GM23338 (cell line): ENCODE results near the gene KCTD10. TPM values are rescaled to one million over a fixed set of nuclear protein-coding genes. Genes with fewer than 3 reads are reported as not detected.

ENCODE experiments used
- ATAC-seq: fragments of 200-7000 bp; cut with Tn5 transposase; 3 replicates; pipeline ENCODE4 v1.9.1; 2020
- DNase-seq: peaks from one replicate; pipeline ENCODE4 v3.0.0-alpha.2; 2015; ENCODE audit warnings: low spot score
- H2AFZ ChIP-seq: fragments of 200-600 bp; sonication (generic); 2 replicates; pipeline ENCODE4 v1.8.0; 2016; ENCODE audit warnings: antibody characterized with exemption, mild to moderate bottlenecking, moderate library complexity
- H3F3A ChIP-seq: fragments of 200-600 bp; sonication (generic); replicated peaks from 2 replicates; pipeline ENCODE4 v1.8.0; 2017; ENCODE audit warnings: antibody characterized with exemption, mixed run types, low read depth
- H3K27ac ChIP-seq: fragments of 200-600 bp; sonication (generic); 2 replicates; pipeline ENCODE4 v1.6.1; 2016; ENCODE audit warnings: low read depth
- H3K27me3 ChIP-seq: fragments of 200-600 bp; sonication (generic); 2 replicates; pipeline ENCODE4 v1.8.0; 2016; ENCODE audit warnings: mild to moderate bottlenecking, mixed run types, moderate library complexity; ENCODE audit not compliant: insufficient read depth
- H3K36me3 ChIP-seq: fragments of 200-600 bp; sonication (generic); 2 replicates; pipeline ENCODE4 v1.8.0; 2016; ENCODE audit warnings: mild to moderate bottlenecking; ENCODE audit not compliant: insufficient read depth
- H3K4me1 ChIP-seq: fragments of 200-600 bp; sonication (generic); 2 replicates; pipeline ENCODE4 v1.8.0; 2016; ENCODE audit warnings: mild to moderate bottlenecking, moderate library complexity; ENCODE audit not compliant: insufficient read depth
- H3K4me2 ChIP-seq: fragments of 200-600 bp; sonication (generic); 2 replicates; pipeline ENCODE4 v1.7.1; 2017; ENCODE audit warnings: mixed run types
- H3K4me3 ChIP-seq: fragments of 200-600 bp; sonication (generic); 2 replicates; pipeline ENCODE4 v1.6.1; 2016; ENCODE audit warnings: mixed run types
- H3K79me2 ChIP-seq: fragments of 200-600 bp; sonication (generic); replicated peaks from 2 replicates; pipeline ENCODE4 v1.8.0; 2017; ENCODE audit warnings: mild to moderate bottlenecking; ENCODE audit not compliant: insufficient read depth
- H3K9me2 ChIP-seq: fragments of 200-600 bp; sonication (generic); 2 replicates; pipeline ENCODE4 v1.8.0; 2017; ENCODE audit not compliant: insufficient read depth
- H4K20me1 ChIP-seq: fragments of 200-600 bp; sonication (generic); replicated peaks from 2 replicates; pipeline ENCODE4 v1.8.0; 2017; ENCODE audit warnings: mild to moderate bottlenecking; ENCODE audit not compliant: insufficient read depth
- H3K27ac Mint-ChIP-seq: 2 replicates; pipeline ENCODE4 v1.8.0; 2020; ENCODE audit warnings: inconsistent platforms, mild to moderate bottlenecking, moderate library complexity, mixed read lengths
- H3K27me3 Mint-ChIP-seq: 3 replicates; pipeline ENCODE4 v1.8.0; 2022; ENCODE audit warnings: low read depth, mild to moderate bottlenecking, moderate library complexity, mixed read lengths, inconsistent platforms; ENCODE audit not compliant: insufficient read depth, poor library complexity
- H3K36me3 Mint-ChIP-seq: 3 replicates; pipeline ENCODE4 v1.8.0; 2021; ENCODE audit warnings: low read depth, mild to moderate bottlenecking, inconsistent platforms, moderate library complexity, mixed read lengths
- H3K4me1 Mint-ChIP-seq: 3 replicates; pipeline ENCODE4 v1.8.0; 2020; ENCODE audit warnings: mild to moderate bottlenecking, inconsistent platforms, mixed read lengths
- H3K4me3 Mint-ChIP-seq: 3 replicates; pipeline ENCODE4 v1.8.0; 2021; ENCODE audit warnings: moderate library complexity, mild to moderate bottlenecking, inconsistent platforms, mixed read lengths
- H3K9me3 Mint-ChIP-seq: 3 replicates; pipeline ENCODE4 v1.8.0; 2020; ENCODE audit warnings: moderate library complexity, mild to moderate bottlenecking, inconsistent platforms, mixed read lengths
- CREB1 ChIP-seq: fragments of 250-450 bp; sonication (Bioruptor Pico); IDR thresholded peaks from 2 replicates; pipeline ENCODE4 v1.5.0; 2020; ENCODE audit warnings: low read depth, mild to moderate bottlenecking, moderate library complexity
- EZH2phosphoT487 ChIP-seq: fragments of 200-600 bp; sonication (generic); IDR thresholded peaks from one replicate; pipeline ENCODE4 v1.8.1; 2018; ENCODE audit warnings: antibody characterized with exemption; ENCODE audit not compliant: unreplicated experiment
- JUNB ChIP-seq: IDR thresholded peaks from one replicate; pipeline ENCODE4 v1.6.1; 2016; ENCODE audit warnings: antibody characterized with exemption; ENCODE audit not compliant: unreplicated experiment
- NANOG ChIP-seq: IDR thresholded peaks from 2 replicates; pipeline ENCODE4 v1.6.1; 2016; ENCODE audit warnings: antibody characterized with exemption, borderline replicate concordance
- POLR2AphosphoS5 ChIP-seq: IDR thresholded peaks from 2 replicates; pipeline ENCODE4 v1.6.1; 2016; ENCODE audit warnings: antibody characterized with exemption, low read depth
- REST ChIP-seq: IDR thresholded peaks from one replicate; pipeline ENCODE4 v1.6.1; 2018; ENCODE audit warnings: antibody characterized with exemption; ENCODE audit not compliant: unreplicated experiment
- STAT1 ChIP-seq: IDR thresholded peaks from one replicate; pipeline ENCODE4 v1.6.1; 2016; ENCODE audit warnings: antibody characterized with exemption; ENCODE audit not compliant: unreplicated experiment
- ZNF114 ChIP-seq: fragments of 250-450 bp; sonication (Bioruptor Pico); IDR thresholded peaks from 2 replicates; pipeline ENCODE4 v1.5.0; 2020; ENCODE audit warnings: mild to moderate bottlenecking, moderate library complexity
- ZNF331 ChIP-seq: fragments of 250-450 bp; sonication (Bioruptor Pico); IDR thresholded peaks from 2 replicates; pipeline ENCODE4 v1.5.0; 2020; ENCODE audit warnings: low read depth, mild to moderate bottlenecking, moderate library complexity
- ZNF462 ChIP-seq: fragments of 250-450 bp; sonication (Bioruptor Pico); IDR thresholded peaks from 2 replicates; pipeline ENCODE4 v1.5.0; 2020; ENCODE audit warnings: mild to moderate bottlenecking, moderate library complexity
- polyA plus RNA-seq: library from polyadenylated mRNA; unstranded; fragments of >200 nt; fragmentation: Nextera tagmentation; extraction: Ambion mirVana; gene quantifications from 2 replicates; pipeline ENCODE4 v1.2.1, GENCODE V29; 2016
- total RNA-seq: library from RNA; depleted of rRNA; stranded (reverse); fragments of >200 nt; shearing (Covaris generic); gene quantifications from 2 replicates; pipeline ENCODE4 v1.2.3, GENCODE V29; 2014

KCTD10 gene
- total and polyA plus RNA-seq, 2 experiments from 2014 or later, result 15.8 to 45.2 TPM

- Mint-ChIP-seq H3K27me3 (peaks cover 7% of the 10 kb centered on the region), H3K9me3 (no peaks in the 10 kb centered on the region), H3K4me3 (no peak overlapping the region), H3K27ac (peak overlapping the region; percentile 57), H3K36me3 (peaks cover 26% of the 10 kb centered on the region), H3K4me1 (peaks cover 43% of the 10 kb centered on the region)
- TF ChIP-seq POLR2AphosphoS5 (no peak), NANOG (no peak), REST (no peak), EZH2phosphoT487 (no peak), STAT1 (no peak), JUNB (no peak), ZNF114 (no peak), ZNF331 (no peak), CREB1 (CRISPR knock-in tag) (no peak), ZNF462 (CRISPR knock-in tag) (no peak)
- H3K4me1 ChIP-seq, result peaks cover 30% of the 10 kb centered on the region
- ATAC-seq (no peak), DNase-seq (no peak)
- H3K36me3 ChIP-seq, result no peaks in the 10 kb centered on the region; the same call in 1 of the 2 replicates
- peaks cover 47% of the 10 kb centered on the region for H4K20me1 ChIP-seq
- H3K9me2 ChIP-seq, result no peaks in the 10 kb centered on the region
- H3K27me3 ChIP-seq, result no peaks in the 10 kb centered on the region
- H3K79me2 ChIP-seq, result peaks cover 99% of the 10 kb centered on the region
- H3K4me3 ChIP-seq, result no peak overlapping the region
- H3K4me2 ChIP-seq, result 0 out of 2 replicates have a peak overlapping the region, but pooled peaks have one; percentile 26
- H3K27ac ChIP-seq, result no peak overlapping the region
- no peaks in the 10 kb centered on the region; the same call in 1 of the 2 replicates for H3F3A ChIP-seq
- no peak overlapping the region for H2AFZ ChIP-seq
These were observed 9.0 kb downstream of the KCTD10 start for GRCh38 chr12:109467978-109468676.
